Measurements from ENCODE around the gene BRS3. TPM values are rescaled to one million over a fixed set of nuclear protein-coding genes. Genes with fewer than 3 reads are reported as not detected.

BRS3 gene
- total RNA-seq, 2 experiments from 2014 or later: not detected

GRCh38 chrX:136457303-136457917 lies 30.3 kb upstream of the BRS3 start:
- no peak for TF ChIP-seq CTCF (IDR thresholded peaks at IDR 0.05)
- ChIA-PET CTCF (no interaction called here), POLR2A (no interaction called here)
- no peaks in the 10 kb centered on the region for H3K9me3 Mint-ChIP-seq
- ATAC-seq (no peak), DNase-seq (no peak)
- no peaks in the 10 kb centered on the region for H3K27me3 Mint-ChIP-seq
- H3K4me1 Mint-ChIP-seq (ENCODE audit: low read depth): no peaks in the 10 kb centered on the region
- H3K4me3 Mint-ChIP-seq: no peak overlapping the region
- H3K36me3 Mint-ChIP-seq (ENCODE audit: low read depth): no peaks in the 10 kb centered on the region
- intact Hi-C loops (cut with micrococcal nuclease): no loop called here
- H3K27ac Mint-ChIP-seq: no peak overlapping the region

GRCh38 chrX:136464589-136464988 lies 23.2 kb upstream of the BRS3 start:
- Mint-ChIP-seq H3K9me3 (no peaks in the 10 kb centered on the region), H3K36me3 (ENCODE audit: low read depth) (no peaks in the 10 kb centered on the region), H3K4me3 (no peak overlapping the region), H3K27ac (no peak overlapping the region), H3K4me1 (ENCODE audit: low read depth) (no peaks in the 10 kb centered on the region), H3K27me3 (no peaks in the 10 kb centered on the region)
- POLR2A ChIA-PET: no interaction called here
- intact Hi-C loops (cut with micrococcal nuclease): no loop called here
- TF ChIP-seq CTCF (IDR thresholded peaks at IDR 0.05): no peak
- DNase-seq (no peak), ATAC-seq (no peak)
- CTCF ChIA-PET: no interaction called here

DNA sequence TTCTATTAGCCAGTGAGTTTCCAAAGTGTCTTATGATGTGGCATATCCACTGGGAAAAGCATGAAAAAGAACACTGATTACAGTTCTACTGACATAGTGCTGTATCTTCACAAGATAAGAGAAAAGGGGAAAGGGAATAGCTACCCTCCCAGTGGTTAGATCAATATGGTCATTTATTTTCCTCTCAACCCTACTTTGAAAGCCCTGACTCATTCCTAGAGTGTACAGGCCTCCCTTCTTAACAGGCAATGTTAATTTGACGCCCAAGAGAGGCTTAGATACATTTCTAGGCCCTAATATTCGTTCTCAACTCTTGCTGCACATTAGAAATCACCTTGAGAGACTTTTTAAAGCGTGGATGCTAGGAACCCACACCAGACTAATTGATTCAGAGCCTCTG lies 20.4 kb upstream of the BRS3 start:
- Mint-ChIP-seq H3K27me3 (no peaks in the 10 kb centered on the region), H3K9me3 (no peaks in the 10 kb centered on the region), H3K4me1 (ENCODE audit: low read depth) (no peaks in the 10 kb centered on the region), H3K27ac (no peak overlapping the region), H3K4me3 (no peak overlapping the region), H3K36me3 (ENCODE audit: low read depth) (no peaks in the 10 kb centered on the region)
- TF ChIP-seq CTCF (IDR thresholded peaks at IDR 0.05): no peak
- ATAC-seq (no peak), DNase-seq (no peak)
- CTCF ChIA-PET: no interaction called here
- intact Hi-C loops (cut with micrococcal nuclease): no loop called here
- POLR2A ChIA-PET: no interaction called here

DNA sequence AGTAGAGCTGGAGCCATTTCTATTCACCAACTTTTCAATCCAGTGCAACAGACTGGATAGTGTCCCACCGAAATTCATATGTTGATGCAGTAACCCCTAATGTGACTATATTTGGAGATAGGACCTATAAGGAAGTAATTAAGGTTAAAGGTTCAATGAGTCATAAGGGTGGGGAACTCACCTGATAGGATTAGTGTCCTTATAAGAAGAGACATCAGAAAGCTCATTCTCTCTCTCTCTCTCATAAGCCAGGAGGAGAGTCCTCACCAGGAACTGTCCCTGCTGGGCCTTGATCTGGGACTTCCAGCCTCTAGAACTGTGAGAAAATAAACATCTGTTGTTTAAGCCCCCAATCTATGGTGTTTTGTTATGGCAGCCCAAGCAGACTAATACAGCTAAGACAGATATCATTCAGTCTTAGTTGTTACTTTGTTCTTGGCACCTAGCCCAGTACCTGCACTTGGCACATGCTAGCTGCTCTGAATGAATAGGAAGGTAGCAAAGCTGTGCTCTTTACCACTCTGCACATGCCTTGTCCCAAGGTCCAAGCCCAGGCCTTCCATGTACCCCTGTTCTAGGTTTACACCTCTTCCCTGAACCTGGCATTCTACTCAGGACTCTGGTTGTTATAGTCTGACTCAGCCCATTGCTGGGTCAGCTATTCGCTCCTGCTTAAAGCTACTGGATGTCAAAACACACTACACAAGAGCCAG lies 19.2 kb upstream of the BRS3 start:
- ATAC-seq (no peak), DNase-seq (no peak)
- H3K4me3 Mint-ChIP-seq: no peak overlapping the region
- H3K27me3 Mint-ChIP-seq: no peaks in the 10 kb centered on the region
- no peaks in the 10 kb centered on the region for H3K36me3 Mint-ChIP-seq (ENCODE audit: low read depth)
- ChIA-PET CTCF (no interaction called here), POLR2A (no interaction called here)
- TF ChIP-seq CTCF (IDR thresholded peaks at IDR 0.05): no peak
- no peaks in the 10 kb centered on the region for H3K4me1 Mint-ChIP-seq (ENCODE audit: low read depth)
- intact Hi-C loops (cut with micrococcal nuclease): no loop called here
- no peaks in the 10 kb centered on the region for H3K9me3 Mint-ChIP-seq
- H3K27ac Mint-ChIP-seq: no peak overlapping the region

DNA sequence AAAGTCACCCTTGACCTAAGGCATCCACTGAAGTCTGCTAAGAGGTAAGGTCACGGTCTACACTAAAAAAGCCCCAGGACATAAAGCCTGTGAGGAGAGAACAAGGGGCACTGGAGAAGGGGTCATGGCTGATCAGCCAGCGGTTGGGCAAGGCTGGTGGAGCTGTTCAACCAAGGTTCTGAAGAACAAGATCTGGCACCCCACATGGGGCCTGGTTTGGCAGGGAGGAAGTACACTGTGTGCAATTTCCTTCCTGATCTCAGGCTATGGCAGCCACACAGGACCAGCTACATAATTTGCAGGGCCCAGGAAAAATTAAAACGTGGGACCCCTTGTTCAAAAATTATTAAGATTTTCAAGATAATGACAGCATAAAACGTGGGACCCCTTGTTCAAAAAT lies 14.1 kb upstream of the BRS3 start:
- ATAC-seq: no peak
- intact Hi-C loops (cut with micrococcal nuclease): no loop called here
- no peak for TF ChIP-seq CTCF (IDR thresholded peaks at IDR 0.05)
- Mint-ChIP-seq H3K4me1 (ENCODE audit: low read depth) (no peaks in the 10 kb centered on the region), H3K9me3 (no peaks in the 10 kb centered on the region), H3K4me3 (no peak overlapping the region), H3K27me3 (no peaks in the 10 kb centered on the region), H3K36me3 (ENCODE audit: low read depth) (no peaks in the 10 kb centered on the region), H3K27ac (no peak overlapping the region)
- ChIA-PET CTCF (no interaction called here), POLR2A (no interaction called here)
- no peak for DNase-seq
